BJ (cell line): ENCODE results near the gene PPHLN1. TPM values are rescaled to one million over a fixed set of nuclear protein-coding genes. Genes with fewer than 3 reads are reported as not detected.

ENCODE experiments used
- CTCF ChIA-PET: fragments of 350-600 bp; formaldehyde crosslinking; extraction: SDS; loops from one replicate; lab custom pipeline; 2021; ENCODE audit warnings: antibody characterized with exemption, inconsistent platforms; lab: Yijun Ruan, JAX
- POLR2A ChIA-PET: fragments of 300-600 bp; sonication (Branson Sonifier 250); formaldehyde crosslinking; extraction: SDS; loops from one replicate; lab custom pipeline; 2021; ENCODE audit warnings: antibody characterized with exemption; lab: Charles Lee
- DNase-seq: peaks from one replicate; pipeline ENCODE4 v3.0.0-alpha.2; 2011; ENCODE audit warnings: low read depth
- H3K27me3 ChIP-seq: 2 replicates; pipeline ENCODE4 v1.6.0; 2011; ENCODE audit warnings: low read length; ENCODE audit not compliant: control insufficient read depth, insufficient read depth
- H3K36me3 ChIP-seq: 2 replicates; pipeline ENCODE4 v1.5.1; 2011; ENCODE audit warnings: low read length; ENCODE audit not compliant: control insufficient read depth, insufficient read depth
- H3K4me3 ChIP-seq: 2 replicates; pipeline ENCODE4 v1.5.1; 2011; ENCODE audit warnings: low read depth, mild to moderate bottlenecking, control low read depth, low read length
- CTCF ChIP-seq: IDR thresholded peaks from 2 replicates; pipeline ENCODE4 v1.5.1; 2011; ENCODE audit warnings: low read depth, mild to moderate bottlenecking, control low read depth, inconsistent platforms, low read length, moderate library complexity; ENCODE audit not compliant: insufficient read depth
- polyA minus RNA-seq: library from RNA; depleted of rRNA, polyadenylated mRNA; stranded (reverse); fragments of >200 nt; gene quantifications from 2 replicates; pipeline ENCODE4 v1.2.3, GENCODE V29; 2011; rRNA and poly(A)+ RNA removed
- polyA plus RNA-seq: library from polyadenylated mRNA; depleted of rRNA; stranded (reverse); fragments of >200 nt; gene quantifications from 2 replicates; pipeline ENCODE4 v1.2.3, GENCODE V29; 2011; rRNA removed

PPHLN1 gene, protein sequence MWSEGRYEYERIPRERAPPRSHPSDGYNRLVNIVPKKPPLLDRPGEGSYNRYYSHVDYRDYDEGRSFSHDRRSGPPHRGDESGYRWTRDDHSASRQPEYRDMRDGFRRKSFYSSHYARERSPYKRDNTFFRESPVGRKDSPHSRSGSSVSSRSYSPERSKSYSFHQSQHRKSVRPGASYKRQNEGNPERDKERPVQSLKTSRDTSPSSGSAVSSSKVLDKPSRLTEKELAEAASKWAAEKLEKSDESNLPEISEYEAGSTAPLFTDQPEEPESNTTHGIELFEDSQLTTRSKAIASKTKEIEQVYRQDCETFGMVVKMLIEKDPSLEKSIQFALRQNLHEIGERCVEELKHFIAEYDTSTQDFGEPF
- 29.1 and 60.6 TPM in 2 replicates for polyA plus RNA-seq
- 14.0 and 17.3 TPM in 2 replicates for polyA minus RNA-seq

GRCh38 chr12:42325653-42326474 is at the start of gene PPHLN1, which contains the start of gene ZCRB1:
PPHLN1 (plus strand) TSS chr12:42326167; CDS start chr12:42335903, 9,736 bp downstream.
ZCRB1 (minus strand) TSS chr12:42326094; CDS start chr12:42324102, 1,992 bp downstream.
- DNase-seq: peak; percentile 26
- H3K27me3 ChIP-seq: no peaks in the 10 kb centered on the region
- H3K4me3 ChIP-seq: peak within 1 kb of the TSS; percentile 75
- no peak for TF ChIP-seq CTCF
- no peaks in the 10 kb centered on the region for H3K36me3 ChIP-seq
- CTCF ChIA-PET: interaction anchor here (1.3 kb wide), 1 partner anchor 11 kb away, joined by 3 read pairs; no protein-coding TSS in a partner anchor
- POLR2A ChIA-PET: no interaction called here

- no peak overlapping the region for H3K4me3 ChIP-seq
- ChIA-PET POLR2A (interaction anchor here (0.5 kb wide), 1 partner anchor 1008 kb away, joined by 3 read pairs; no protein-coding TSS in a partner anchor), CTCF (interaction anchor here (0.5 kb wide), 1 partner anchor 16 kb away, joined by 4 read pairs; no protein-coding TSS in a partner anchor)
- TF ChIP-seq CTCF: no peak
- H3K36me3 ChIP-seq: no peaks in the 10 kb centered on the region
- peaks cover 1% of the 10 kb centered on the region; the same call in 1 of the 2 replicates for H3K27me3 ChIP-seq
- DNase-seq: no peak
Measured at GRCh38 chr12:42277396-42278127, 48.4 kb upstream of the PPHLN1 start.

DNA sequence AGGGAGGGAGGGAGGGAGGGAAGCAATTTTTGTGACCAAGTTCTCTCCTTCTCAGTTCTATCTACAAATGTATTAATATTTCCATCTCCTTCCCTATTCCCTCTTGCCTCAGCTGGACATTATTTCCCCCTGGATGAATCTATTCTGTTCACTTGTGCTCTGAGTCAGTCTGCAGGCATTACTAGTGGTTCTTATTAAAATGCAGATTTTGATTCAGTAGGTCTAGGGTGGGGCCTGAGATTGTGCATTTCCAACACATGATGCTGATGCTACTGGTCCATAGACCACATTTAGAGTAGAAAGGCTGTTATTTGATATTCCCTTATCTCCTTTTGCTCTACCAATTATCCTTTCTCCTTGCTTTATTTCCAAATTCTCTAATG is 47.8 kb upstream of the PPHLN1 start:
- POLR2A ChIA-PET: no interaction called here

GRCh38 chr12:42281278-42281677 is 44.7 kb upstream of the PPHLN1 start:
- TF ChIP-seq CTCF: no peak
- peaks cover 1% of the 10 kb centered on the region; the same call in 1 of the 2 replicates for H3K27me3 ChIP-seq
- no peak overlapping the region for H3K4me3 ChIP-seq
- ChIA-PET POLR2A (no interaction called here), CTCF (no interaction called here)
- no peaks in the 10 kb centered on the region for H3K36me3 ChIP-seq
- no peak for DNase-seq

More for the DNA sequence above, 47.8 kb upstream of the PPHLN1 start:
- TF ChIP-seq CTCF: no peak
- CTCF ChIA-PET: no interaction called here
- DNase-seq: no peak
- peaks cover 1% of the 10 kb centered on the region; the same call in 1 of the 2 replicates for H3K27me3 ChIP-seq
- H3K4me3 ChIP-seq: no peak overlapping the region
- H3K36me3 ChIP-seq: no peaks in the 10 kb centered on the region
